GM18520 (cell line): ENCODE data around the gene LCE1B.

Experiments
- ATAC-seq: cut with Tn5 transposase; IDR thresholded peaks from one replicate; pipeline ENCODE4 v1.9.1; 2021; ENCODE audit not compliant: unreplicated experiment

The LCE1B gene

GRCh38 chr1:152811671-152812070 is at the start of gene LCE1B:
TSS of gene LCE1B (plus strand) at chr1:152811971. CDS start at chr1:152812447, 476 bp downstream.
- ATAC-seq = no peak

GRCh38 chr1:152768847-152769533 is 42.8 kb upstream of the LCE1B start:
- ATAC-seq = no peak

- no peak for ATAC-seq
Measured at GRCh38 chr1:152770411-152770810, 41.4 kb upstream of the LCE1B start.

GRCh38 chr1:152774875-152775274 is 36.9 kb upstream of the LCE1B start, which contains the start of gene LCE1F:
TSS of gene LCE1F (plus strand) at chr1:152775140. CDS start at chr1:152776372, 1,232 bp downstream.
- no peak for ATAC-seq

- ATAC-seq = no peak
Measured at GRCh38 chr1:152776361-152776760, 35.4 kb upstream of the LCE1B start.

- no peak for ATAC-seq
Measured at GRCh38 chr1:152777510-152778137, 34.1 kb upstream of the LCE1B start.

GRCh38 chr1:152783095-152783494 is 28.7 kb upstream of the LCE1B start:
- ATAC-seq = no peak

- ATAC-seq = no peak
Measured at GRCh38 chr1:152786077-152786476, 25.7 kb upstream of the LCE1B start, which contains the start of gene LCE1E. TSS of gene LCE1E (plus strand) at chr1:152786257. CDS start at chr1:152787300, 1,043 bp downstream.

GRCh38 chr1:152795686-152796085 is 16.1 kb upstream of the LCE1B start:
- ATAC-seq = no peak

- no peak for ATAC-seq
Measured at GRCh38 chr1:152796421-152796820, 15.3 kb upstream of the LCE1B start, which contains the start of gene LCE1D. TSS of gene LCE1D (plus strand) at chr1:152796721. CDS start at chr1:152797795, 1,074 bp downstream.

GRCh38 chr1:152801333-152801732 is 10.4 kb upstream of the LCE1B start:
- ATAC-seq = no peak

GRCh38 chr1:152806576-152806975 is 5.2 kb upstream of the LCE1B start, which contains the start of gene LCE1C:
TSS of gene LCE1C (minus strand) at chr1:152806651. CDS start at chr1:152805478, 1,173 bp downstream.
- no peak for ATAC-seq

- no peak for ATAC-seq
Measured at GRCh38 chr1:152811050-152811449, 721 bp upstream of the LCE1B start.

- ATAC-seq = no peak
Measured at GRCh38 chr1:152817309-152817708, 5.5 kb downstream of the LCE1B start.

GRCh38 chr1:152823294-152823693 is 11.5 kb downstream of the LCE1B start:
- no peak for ATAC-seq

- no peak for ATAC-seq
Measured at GRCh38 chr1:152824964-152825363, 13.2 kb downstream of the LCE1B start.

GRCh38 chr1:152827173-152827572 is 15.4 kb downstream of the LCE1B start, which contains the start of gene LCE1A:
TSS of gene LCE1A (plus strand) at chr1:152827473. CDS start at chr1:152827473, 0 bp downstream.
- ATAC-seq = no peak

- no peak for ATAC-seq
Measured at GRCh38 chr1:152836870-152837269, 25.1 kb downstream of the LCE1B start.

- no peak for ATAC-seq
Measured at GRCh38 chr1:152842556-152842955, 30.8 kb downstream of the LCE1B start, which contains the start of gene LCE6A. TSS of gene LCE6A (plus strand) at chr1:152842856. CDS start at chr1:152843521, 665 bp downstream.

GRCh38 chr1:152855661-152856060 is 43.9 kb downstream of the LCE1B start:
- no peak for ATAC-seq

GRCh38 chr1:152858062-152858461 is 46.3 kb downstream of the LCE1B start:
- ATAC-seq = no peak

- no peak for ATAC-seq
Measured at GRCh38 chr1:152859696-152860095, 47.9 kb downstream of the LCE1B start, which contains the start of gene LCE7A. TSS of gene LCE7A (plus strand) at chr1:152859996. CDS start at chr1:152860698, 702 bp downstream.
